GM21381 (cell line): Measurements from ENCODE around the gene TAF4.

ENCODE experiments used
- ATAC-seq: cut with Tn5 transposase; IDR thresholded peaks from one replicate; pipeline ENCODE4 v1.9.1; 2021; ENCODE audit warnings: mild to moderate bottlenecking, moderate library complexity; ENCODE audit not compliant: unreplicated experiment

TAF4 gene

GRCh38 chr20:62045529-62046285 lies 20.0 kb downstream of the TAF4 start:
- ATAC-seq, result no peak

DNA sequence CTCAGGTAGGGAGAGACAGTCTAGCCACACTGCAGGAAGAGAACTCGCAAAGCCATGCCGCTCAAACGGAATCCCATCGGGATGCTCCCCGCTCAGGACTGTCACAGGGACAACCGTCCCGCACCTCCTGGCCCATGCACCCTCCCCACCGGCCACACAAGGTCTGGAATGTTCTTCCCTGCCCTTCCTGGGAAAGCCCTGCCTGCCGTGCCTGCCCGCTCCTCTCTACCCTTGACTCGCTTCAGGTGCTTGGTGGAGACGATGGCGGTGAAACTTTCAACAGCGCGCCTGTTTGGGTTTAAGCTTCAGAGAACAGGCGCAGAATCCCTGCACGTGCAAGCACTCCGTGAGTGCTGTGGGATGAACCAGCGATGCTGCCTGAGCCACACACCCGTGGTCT lies 20.6 kb downstream of the TAF4 start:
- no peak for ATAC-seq

GRCh38 chr20:62044631-62045030 lies 21.1 kb downstream of the TAF4 start:
- ATAC-seq, result no peak

DNA sequence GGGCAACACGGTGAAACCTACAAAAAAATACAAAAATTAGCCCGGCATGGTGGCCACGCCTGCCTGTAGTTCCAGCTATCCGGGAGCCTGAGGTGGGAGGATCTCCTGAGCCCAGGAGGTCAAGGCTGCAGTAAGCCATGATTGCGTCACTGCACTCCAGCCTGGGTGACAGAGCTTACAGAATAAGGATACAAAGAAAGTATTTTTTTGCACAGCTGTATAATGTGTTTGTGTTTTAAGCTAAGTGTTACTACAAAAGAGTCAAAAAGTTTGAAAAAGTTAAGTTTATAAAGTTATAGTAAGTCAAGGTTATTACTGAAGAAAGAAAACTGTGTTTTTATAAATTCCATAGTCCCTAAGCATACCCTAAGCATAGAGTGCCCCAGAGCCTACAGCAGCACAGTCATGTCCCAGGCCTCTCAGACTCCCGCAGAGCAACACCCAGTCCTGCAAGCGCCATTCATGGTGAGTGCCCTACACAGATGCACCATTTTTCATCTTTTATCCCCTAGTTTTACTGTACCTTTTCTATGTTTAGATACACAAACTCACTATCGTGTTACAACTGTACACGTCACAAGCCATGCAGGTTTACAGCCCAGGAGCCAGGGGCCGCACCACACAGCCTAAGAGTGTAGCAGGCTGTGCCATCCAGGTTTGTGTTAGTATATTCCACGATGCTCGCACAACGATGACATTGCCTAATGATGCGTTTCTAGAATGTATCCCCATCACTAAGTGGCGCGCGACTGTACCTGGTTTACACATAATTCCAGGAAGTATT lies 22.4 kb downstream of the TAF4 start:
- ATAC-seq, result no peak

GRCh38 chr20:62042025-62042820 lies 23.5 kb downstream of the TAF4 start:
- no peak for ATAC-seq

DNA sequence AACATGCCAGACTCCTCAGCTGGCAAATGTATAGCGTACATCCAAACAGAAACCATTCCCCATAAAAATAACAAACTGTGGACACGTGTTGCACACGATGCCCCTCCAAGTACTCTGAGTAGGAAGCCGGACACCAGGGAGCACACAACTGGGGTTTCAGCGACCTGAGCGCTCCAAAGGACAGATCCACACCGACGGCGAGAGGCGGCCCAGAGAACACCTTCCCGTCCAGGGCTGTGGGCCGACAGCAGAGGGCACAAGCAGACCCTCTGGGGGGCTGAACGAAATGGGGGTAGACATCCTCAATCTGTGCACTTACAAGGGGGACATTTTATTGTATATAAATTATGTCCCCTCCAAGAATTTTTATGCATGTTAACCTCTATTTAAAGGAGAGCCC lies 24.7 kb downstream of the TAF4 start:
- no peak for ATAC-seq

DNA sequence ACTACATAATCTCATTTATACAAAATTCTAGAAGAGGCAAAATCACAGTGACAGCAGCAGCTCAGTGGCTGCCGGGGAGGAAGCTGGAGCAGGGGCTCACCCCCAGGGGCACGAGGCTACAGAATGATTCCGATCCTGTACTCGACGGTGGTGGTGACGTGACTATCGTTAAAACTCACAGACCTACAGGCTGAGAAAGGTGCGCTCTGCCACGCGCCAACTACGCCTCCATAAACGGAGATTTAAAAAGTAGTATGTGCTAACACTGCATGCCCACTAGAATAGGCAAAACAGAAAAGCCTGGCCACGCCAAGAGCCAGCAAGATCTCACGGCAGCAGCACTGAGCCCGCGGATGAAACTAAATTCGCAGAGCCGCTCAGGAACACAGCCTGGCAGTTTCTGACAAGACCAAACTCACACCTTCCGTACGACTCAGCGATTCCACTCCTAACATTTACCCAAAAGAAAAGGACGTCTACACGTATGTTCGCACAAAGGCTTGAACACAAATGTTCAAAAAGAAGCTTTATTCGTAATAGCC lies 25.2 kb downstream of the TAF4 start:
- ATAC-seq, result no peak

GRCh38 chr20:62039738-62040137 lies 25.9 kb downstream of the TAF4 start:
- ATAC-seq, result no peak

DNA sequence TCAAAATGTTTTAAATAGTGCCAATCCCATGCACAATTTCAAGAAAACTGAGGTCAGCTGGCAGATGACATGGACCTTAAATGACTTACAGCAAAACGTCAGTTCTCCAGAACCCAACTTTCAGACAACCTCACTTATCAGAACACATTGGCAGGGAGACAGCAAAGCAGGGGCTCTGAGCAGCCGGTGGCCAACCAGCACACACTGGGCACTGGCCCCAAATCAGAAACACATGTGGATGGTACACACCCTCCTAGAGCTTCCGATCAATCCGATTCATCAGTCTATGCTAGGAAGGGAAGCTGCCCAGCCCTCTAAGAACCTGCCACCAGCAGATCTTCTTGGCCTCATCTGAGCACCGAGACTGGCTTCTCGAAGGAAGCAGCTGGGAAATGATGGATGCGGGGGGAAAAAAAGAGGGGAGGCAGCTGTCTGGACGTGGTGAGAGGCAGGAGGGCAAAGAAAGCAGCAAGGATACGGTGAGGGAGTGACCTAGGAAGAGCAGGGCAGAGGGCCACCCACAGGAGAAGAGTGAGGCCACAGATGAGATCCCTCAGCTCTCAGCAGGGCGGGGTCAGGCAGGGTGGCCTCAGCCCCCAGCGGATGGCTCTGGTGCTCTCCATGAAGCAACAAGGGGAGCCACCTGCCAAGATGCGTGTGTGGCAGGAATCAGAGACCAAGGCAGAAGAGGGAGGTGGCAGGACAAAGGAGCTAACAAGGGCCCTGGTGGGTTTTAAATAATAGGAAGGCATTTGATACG lies 32.9 kb downstream of the TAF4 start:
- ATAC-seq, result no peak

GRCh38 chr20:62031462-62032092 lies 34.1 kb downstream of the TAF4 start:
- no peak for ATAC-seq

GRCh38 chr20:62030834-62031434 lies 34.7 kb downstream of the TAF4 start:
- no peak for ATAC-seq

GRCh38 chr20:62030357-62030756 lies 35.3 kb downstream of the TAF4 start:
- no peak for ATAC-seq

DNA sequence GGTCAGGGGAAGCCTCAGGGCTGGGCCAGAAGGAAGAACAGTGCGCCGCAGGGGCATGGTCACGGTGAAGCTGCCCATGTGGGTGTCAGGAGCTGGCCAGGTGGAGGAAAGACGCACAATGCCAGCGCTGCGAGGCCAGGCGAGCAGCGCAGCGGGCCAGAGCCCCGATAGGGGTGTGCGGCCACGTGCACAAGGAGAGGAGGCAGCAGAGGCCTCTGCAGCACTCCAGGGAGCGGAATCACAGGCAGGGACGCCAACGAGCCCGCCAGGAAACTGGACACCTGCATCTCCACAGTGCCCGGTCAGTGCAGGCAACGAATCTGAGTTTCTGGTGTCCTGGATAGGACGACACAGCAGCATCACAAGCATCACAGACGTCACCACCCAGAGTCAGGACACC lies 35.7 kb downstream of the TAF4 start:
- no peak for ATAC-seq

GRCh38 chr20:62029296-62029695 lies 36.4 kb downstream of the TAF4 start:
- ATAC-seq, result no peak

DNA sequence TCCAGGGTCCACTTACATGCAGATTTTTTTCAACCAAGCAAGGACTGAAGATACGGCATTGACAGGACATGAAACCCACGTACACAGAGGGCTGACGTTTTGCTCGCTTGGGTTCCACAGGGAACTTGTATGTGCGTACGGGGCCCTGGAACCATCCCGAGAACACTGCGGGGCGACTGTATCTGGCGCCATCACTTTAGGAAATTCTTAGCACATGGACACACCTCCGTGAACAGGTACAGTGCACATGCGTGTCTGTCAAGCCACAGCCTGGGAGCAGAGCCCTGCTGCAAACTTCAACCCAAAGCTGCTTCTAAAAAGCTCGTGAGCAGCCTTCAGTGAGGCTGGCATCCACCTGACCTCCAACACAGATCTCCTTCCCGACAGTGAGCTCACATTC lies 37.3 kb downstream of the TAF4 start:
- ATAC-seq, result no peak

DNA sequence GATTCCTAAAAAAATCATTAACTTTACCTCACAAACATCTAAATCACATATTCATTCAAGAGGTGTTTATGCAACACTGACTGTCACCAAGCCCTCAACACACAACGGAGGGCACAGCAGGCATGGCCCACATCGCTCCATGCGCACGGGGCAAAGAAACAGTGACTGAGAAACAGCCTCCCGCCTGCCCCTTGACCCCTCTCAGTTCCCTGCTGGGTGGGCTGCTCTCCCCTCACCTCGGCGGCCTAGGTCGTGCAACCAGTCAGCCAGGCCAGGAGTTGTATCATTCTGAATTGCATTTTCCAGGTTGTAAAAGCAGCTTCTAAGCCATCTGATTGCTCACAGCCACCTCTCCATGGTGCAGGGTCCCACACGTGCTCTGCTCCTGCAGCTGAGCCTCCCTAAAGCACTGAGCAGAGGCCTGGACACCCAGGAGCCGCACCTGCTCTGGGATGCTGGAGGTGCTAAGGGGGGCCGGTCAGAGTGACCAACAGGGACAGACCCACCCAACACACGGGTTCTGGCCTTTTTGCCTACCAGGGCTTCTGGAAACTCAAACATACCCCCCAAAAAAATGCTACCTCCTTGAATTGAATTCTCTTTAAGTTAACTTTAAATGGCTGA lies 37.9 kb downstream of the TAF4 start:
- no peak for ATAC-seq

DNA sequence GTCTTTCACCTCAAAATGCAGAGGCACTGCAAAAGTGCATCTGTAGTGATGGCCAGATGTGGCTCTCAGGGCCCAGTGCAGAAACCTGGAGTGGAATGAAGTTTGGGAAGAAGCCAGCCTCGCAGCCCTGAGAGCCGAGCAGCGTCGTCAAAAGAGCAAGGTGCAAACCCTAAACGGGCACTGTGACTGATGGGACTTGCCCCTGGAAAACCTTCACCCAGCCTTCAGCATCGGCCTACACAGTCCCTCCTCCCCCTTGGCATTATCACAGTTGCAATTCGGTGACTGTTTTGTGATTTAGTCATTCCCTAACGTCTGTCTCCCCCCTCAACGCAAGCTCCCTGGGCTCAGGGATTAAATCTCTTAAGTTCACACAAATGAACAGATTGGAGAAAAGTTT lies 38.6 kb downstream of the TAF4 start:
- ATAC-seq, result no peak

DNA sequence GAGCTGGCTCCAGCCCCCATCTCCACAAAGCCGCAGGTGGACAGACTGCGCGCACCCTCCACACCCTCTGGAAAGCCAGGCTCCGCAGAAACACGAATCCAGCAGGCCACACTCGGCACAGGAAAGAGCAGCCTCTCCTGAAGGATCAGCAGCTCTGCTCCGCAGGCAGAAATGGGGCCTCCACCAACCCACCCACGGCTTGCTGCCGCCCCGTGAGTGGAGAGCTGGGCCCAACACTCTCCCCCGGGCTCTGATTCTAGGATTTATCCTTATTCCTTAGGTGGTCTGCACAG lies 39.2 kb downstream of the TAF4 start:
- no peak for ATAC-seq

- no peak for ATAC-seq
Measured at GRCh38 chr20:62025832-62026563, 39.7 kb downstream of the TAF4 start.
